ENCODE results near the gene ZNF236. TPM values are rescaled to one million over a fixed set of nuclear protein-coding genes. Genes with fewer than 3 reads are reported as not detected.

Gene ZNF236
- total RNA-seq, 1 experiment from 2014 or later: 24.8 TPM

DNA sequence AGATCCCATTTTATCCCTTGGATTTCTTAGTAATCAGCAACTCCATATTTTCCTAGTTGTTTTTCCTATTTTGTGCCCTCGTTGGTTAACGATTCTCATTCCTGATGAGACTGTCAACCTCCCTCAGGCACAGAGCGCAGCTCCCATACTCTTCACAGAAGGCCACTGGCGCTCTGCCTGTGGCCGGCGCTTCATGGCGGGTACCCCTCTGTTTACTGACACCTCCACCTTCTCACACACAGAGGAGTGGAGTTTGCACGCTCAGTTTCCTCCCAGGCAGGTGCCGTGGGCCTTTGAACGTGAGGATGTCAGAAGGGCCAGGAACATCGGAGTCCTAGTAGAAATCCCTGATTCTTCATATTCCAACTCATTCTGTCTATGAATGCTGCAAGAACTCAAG lies 171.2 kb downstream of the ZNF236 start:
- H3K36me3 ChIP-seq (ENCODE audit: insufficient read depth, low read length, poor library complexity, severe bottlenecking): no peaks in the 10 kb centered on the region
- ChIA-PET CTCF (no interaction called here), POLR2A (ENCODE audit: low non-redundant PET) (no interaction called here)
- H3K27ac ChIP-seq (ENCODE audit: low read depth, low read length, poor library complexity, severe bottlenecking): no peak overlapping the region
- TF ChIP-seq CTCF (conservative IDR thresholded peaks at IDR 0.05; ENCODE audit: low read depth, low read length) (no peak), EZH2 (IDR thresholded peaks at IDR 0.05; ENCODE audit: borderline replicate concordance, low read depth, low read length, poor library complexity, severe bottlenecking) (no peak)
- DNase-seq (ENCODE audit: low spot score): no peak
- no peaks in the 10 kb centered on the region for H3K4me1 ChIP-seq (ENCODE audit: insufficient read depth, low read length, poor library complexity, severe bottlenecking)
- intact Hi-C loops (cut with micrococcal nuclease; ENCODE audit: unreplicated experiment): no loop called here
- H3K4me3 ChIP-seq (ENCODE audit: low read depth, low read length, poor library complexity, severe bottlenecking): no peak overlapping the region
- no TSS peak for BruUV-seq (replicated peaks)
- no peaks in the 10 kb centered on the region for H3K9me3 ChIP-seq (ENCODE audit: low read depth, low read length, poor library complexity, severe bottlenecking)
- H3K27me3 ChIP-seq (replicated peaks; ENCODE audit: insufficient read depth, low read depth, low read length, poor library complexity): peaks cover 22% of the 10 kb centered on the region

- Histone ChIP-seq H3K36me3 (ENCODE audit: insufficient read depth, low read length, poor library complexity, severe bottlenecking) (no peaks in the 10 kb centered on the region), H3K4me1 (ENCODE audit: insufficient read depth, low read length, poor library complexity, severe bottlenecking) (no peaks in the 10 kb centered on the region), H3K9me3 (ENCODE audit: low read depth, low read length, poor library complexity, severe bottlenecking) (no peaks in the 10 kb centered on the region), H3K27me3 (replicated peaks; ENCODE audit: insufficient read depth, low read depth, low read length, poor library complexity) (peaks cover 22% of the 10 kb centered on the region), H3K27ac (ENCODE audit: low read depth, low read length, poor library complexity, severe bottlenecking) (no peak overlapping the region), H3K4me3 (ENCODE audit: low read depth, low read length, poor library complexity, severe bottlenecking) (no peak overlapping the region)
- ChIA-PET CTCF (no interaction called here), POLR2A (ENCODE audit: low non-redundant PET) (no interaction called here)
- BruUV-seq (replicated peaks): no TSS peak
- intact Hi-C loops (cut with micrococcal nuclease; ENCODE audit: unreplicated experiment): no loop called here
- no peak for DNase-seq (ENCODE audit: low spot score)
- TF ChIP-seq CTCF (conservative IDR thresholded peaks at IDR 0.05; ENCODE audit: low read depth, low read length): no peak
Measured at GRCh38 chr18:76994086-76994654, 171.8 kb downstream of the ZNF236 start.

DNA sequence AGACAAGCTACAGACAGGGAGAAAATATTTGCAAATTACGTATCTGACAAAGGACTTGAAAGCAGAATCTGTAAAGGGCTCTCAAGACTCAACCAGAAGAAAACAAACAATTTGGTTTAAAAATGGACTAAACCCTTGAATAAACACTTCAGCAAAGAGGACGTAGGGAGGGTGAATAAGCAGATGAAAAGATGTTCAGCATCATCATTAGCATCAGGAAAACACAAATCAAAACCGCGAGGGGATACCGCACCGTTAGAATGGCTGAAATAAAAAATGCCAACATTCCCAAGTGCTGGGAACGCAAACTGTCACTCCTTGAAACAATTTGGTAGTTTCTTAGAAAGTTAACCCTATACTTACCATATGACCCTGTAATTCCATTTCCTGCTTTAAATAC lies 173.5 kb downstream of the ZNF236 start:
- no peak overlapping the region for H3K27ac ChIP-seq (ENCODE audit: low read depth, low read length, poor library complexity, severe bottlenecking)
- H3K4me3 ChIP-seq (ENCODE audit: low read depth, low read length, poor library complexity, severe bottlenecking): no peak overlapping the region
- BruUV-seq (replicated peaks): no TSS peak
- H3K9me3 ChIP-seq (ENCODE audit: low read depth, low read length, poor library complexity, severe bottlenecking): no peaks in the 10 kb centered on the region
- intact Hi-C loops (cut with micrococcal nuclease; ENCODE audit: unreplicated experiment): no loop called here
- peaks cover 22% of the 10 kb centered on the region for H3K27me3 ChIP-seq (replicated peaks; ENCODE audit: insufficient read depth, low read depth, low read length, poor library complexity)
- ChIA-PET POLR2A (ENCODE audit: low non-redundant PET) (no interaction called here), CTCF (interaction anchor here (0.7 kb wide), 1 partner anchor 353 kb away, joined by 5 read pairs; no protein-coding TSS in a partner anchor)
- H3K4me1 ChIP-seq (ENCODE audit: insufficient read depth, low read length, poor library complexity, severe bottlenecking): no peaks in the 10 kb centered on the region
- TF ChIP-seq CTCF (conservative IDR thresholded peaks at IDR 0.05; ENCODE audit: low read depth, low read length) (no peak), EZH2 (IDR thresholded peaks at IDR 0.05; ENCODE audit: borderline replicate concordance, low read depth, low read length, poor library complexity, severe bottlenecking) (no peak)
- H3K36me3 ChIP-seq (ENCODE audit: insufficient read depth, low read length, poor library complexity, severe bottlenecking): no peaks in the 10 kb centered on the region
- no peak for DNase-seq (ENCODE audit: low spot score)

Data from A673 (cell line).